Measurements from ENCODE around the gene SVEP1.

The SVEP1 gene

GRCh38 chr9:110356639-110357395 lies 222.7 kb downstream of the SVEP1 start:
- DNase-seq, result no peak

- no peak for DNase-seq
These were observed 223.6 kb downstream of the SVEP1 start for GRCh38 chr9:110355911-110356310.

GRCh38 chr9:110351009-110351467 lies 228.5 kb downstream of the SVEP1 start:
- DNase-seq, result no peak

- no peak for DNase-seq
These were observed 233.2 kb downstream of the SVEP1 start for GRCh38 chr9:110346325-110346724.

GRCh38 chr9:110344821-110345220 lies 234.7 kb downstream of the SVEP1 start:
- no peak for DNase-seq

- no peak for DNase-seq
These were observed 236.0 kb downstream of the SVEP1 start for GRCh38 chr9:110343551-110343950.

GRCh38 chr9:110340306-110340705 lies 239.2 kb downstream of the SVEP1 start:
- no peak for DNase-seq

- no peak for DNase-seq
These were observed 241.4 kb downstream of the SVEP1 start for GRCh38 chr9:110338143-110338542.

GRCh38 chr9:110337727-110338126 lies 241.8 kb downstream of the SVEP1 start, which contains the start of gene TXNDC8:
TXNDC8 (minus strand) TSS chr9:110337863.
- DNase-seq, result no peak

GRCh38 chr9:110336363-110336762 lies 243.2 kb downstream of the SVEP1 start:
- DNase-seq, result no peak

GRCh38 chr9:110334871-110335270 lies 244.7 kb downstream of the SVEP1 start:
- DNase-seq, result no peak

- DNase-seq, result no peak
These were observed 245.4 kb downstream of the SVEP1 start for GRCh38 chr9:110334183-110334582.

- no peak for DNase-seq
These were observed 246.8 kb downstream of the SVEP1 start for GRCh38 chr9:110332766-110333165.

- DNase-seq, result no peak
These were observed 248.9 kb downstream of the SVEP1 start for GRCh38 chr9:110330484-110331105.

- DNase-seq, result no peak
These were observed 249.8 kb downstream of the SVEP1 start for GRCh38 chr9:110329639-110330230.

- DNase-seq, result no peak
These were observed 250.8 kb downstream of the SVEP1 start for GRCh38 chr9:110328763-110329162.

GRCh38 chr9:110327716-110328115 lies 251.8 kb downstream of the SVEP1 start:
- DNase-seq, result no peak

GRCh38 chr9:110323818-110324217 lies 255.7 kb downstream of the SVEP1 start:
- no peak for DNase-seq

- DNase-seq, result no peak
These were observed 258.7 kb downstream of the SVEP1 start for GRCh38 chr9:110320651-110321445.

- DNase-seq, result no peak
These were observed 259.6 kb downstream of the SVEP1 start for GRCh38 chr9:110319781-110320492.

GRCh38 chr9:110317911-110318310 lies 261.6 kb downstream of the SVEP1 start:
- no peak for DNase-seq

- no peak for DNase-seq
These were observed 263.1 kb downstream of the SVEP1 start for GRCh38 chr9:110316261-110317075.

All from activated naive CD4-positive, alpha-beta T cell treated with Interleukin-2 at 50 U/mL for 16 hours (primary cell).